SK-N-SH treated with all-trans-retinoic acid at 6 μM for 48 hours (cell line): ENCODE results near the gene PPFIA1.

Source experiments
- ATAC-seq: fragments of 200-7000 bp; cut with Tn5 transposase; 3 replicates; pipeline ENCODE4 v1.9.1; 2020; ENCODE audit warnings: mild to moderate bottlenecking, moderate library complexity
- ARNTL ChIP-seq: fragments of 450-650 bp; formaldehyde crosslinking; IDR thresholded peaks from 2 replicates; pipeline ENCODE4 v1.5.0; 2020; ENCODE audit warnings: low read depth, mild to moderate bottlenecking, moderate library complexity, borderline replicate concordance
- BACH2 ChIP-seq: fragments of 250-450 bp; sonication (Bioruptor Pico); IDR thresholded peaks from 2 replicates; pipeline ENCODE4 v1.9.0; 2021; ENCODE audit warnings: mild to moderate bottlenecking, borderline replicate concordance
- CSDC2 ChIP-seq: fragments of 250-450 bp; sonication (Bioruptor Pico); IDR thresholded peaks from 2 replicates; pipeline ENCODE4 v1.5.0; 2020; ENCODE audit warnings: mild to moderate bottlenecking, moderate library complexity
- CSRNP3 ChIP-seq: fragments of 250-450 bp; sonication (Bioruptor Pico); IDR thresholded peaks from 2 replicates; pipeline ENCODE4 v1.5.1; 2021; ENCODE audit warnings: mild to moderate bottlenecking, moderate library complexity
- ESRRG ChIP-seq: fragments of 250-450 bp; sonication (Bioruptor Pico); IDR thresholded peaks from 2 replicates; pipeline ENCODE4 v1.6.1; 2021; ENCODE audit warnings: mild to moderate bottlenecking
- GLIS3 ChIP-seq: fragments of 250-450 bp; sonication (Bioruptor Pico); IDR thresholded peaks from 2 replicates; pipeline ENCODE4 v1.5.0; 2020; ENCODE audit warnings: mild to moderate bottlenecking, moderate library complexity
- ISL1 ChIP-seq: fragments of 250-450 bp; sonication (Bioruptor Pico); IDR thresholded peaks from 2 replicates; pipeline ENCODE4 v2.1.2; 2022; ENCODE audit warnings: mild to moderate bottlenecking, moderate library complexity
- OSR1 ChIP-seq: fragments of 250-450 bp; sonication (Bioruptor Pico); IDR thresholded peaks from 2 replicates; pipeline ENCODE4 v1.8.0; 2022; ENCODE audit warnings: moderate library complexity, mild to moderate bottlenecking, inconsistent platforms
- POU6F1 ChIP-seq: fragments of 250-450 bp; sonication (Bioruptor Pico); IDR thresholded peaks from 2 replicates; pipeline ENCODE4 v1.8.0; 2021; ENCODE audit warnings: low read depth, mild to moderate bottlenecking, moderate library complexity, borderline replicate concordance
- PPARA ChIP-seq: fragments of 250-450 bp; sonication (Bioruptor Pico); IDR thresholded peaks from 2 replicates; pipeline ENCODE4 v1.5.0; 2020; ENCODE audit warnings: mild to moderate bottlenecking, borderline replicate concordance
- RARB ChIP-seq: fragments of 250-450 bp; sonication (Bioruptor Pico); IDR thresholded peaks from 2 replicates; pipeline ENCODE4 v1.8.0; 2021; ENCODE audit warnings: mild to moderate bottlenecking, moderate library complexity
- SNAI2 ChIP-seq: fragments of 250-450 bp; sonication (Bioruptor Pico); IDR thresholded peaks from 2 replicates; pipeline ENCODE4 v1.5.0; 2020; ENCODE audit warnings: mild to moderate bottlenecking, moderate library complexity
- TCF4 ChIP-seq: fragments of 250-450 bp; sonication (Bioruptor Pico); IDR thresholded peaks from 2 replicates; pipeline ENCODE4 v1.8.0; 2021; ENCODE audit warnings: mild to moderate bottlenecking, moderate library complexity, borderline replicate concordance
- TOX ChIP-seq: fragments of 250-450 bp; sonication (Bioruptor Pico); IDR thresholded peaks from 2 replicates; pipeline ENCODE4 v1.8.0; 2021; ENCODE audit warnings: mild to moderate bottlenecking, moderate library complexity, borderline replicate concordance
- ZFP3 ChIP-seq: fragments of 250-450 bp; sonication (Bioruptor Pico); IDR thresholded peaks from 2 replicates; pipeline ENCODE4 v1.5.0; 2020; ENCODE audit warnings: mild to moderate bottlenecking, moderate library complexity
- ZFP30 ChIP-seq: fragments of 450-650 bp; formaldehyde crosslinking; IDR thresholded peaks from 2 replicates; pipeline ENCODE4 v1.5.0; 2022; ENCODE audit warnings: mild to moderate bottlenecking, moderate library complexity
- ZNF70 ChIP-seq: fragments of 450-650 bp; formaldehyde crosslinking; IDR thresholded peaks from 2 replicates; pipeline ENCODE4 v1.5.0; 2020; ENCODE audit warnings: mild to moderate bottlenecking, moderate library complexity
- ZNF8 ChIP-seq: fragments of 450-650 bp; formaldehyde crosslinking; IDR thresholded peaks from 2 replicates; pipeline ENCODE4 v1.5.0; 2020; ENCODE audit warnings: mild to moderate bottlenecking, moderate library complexity
- TF ChIP-seq, protein P1 (sequence below): fragments of 250-450 bp; sonication (Bioruptor Pico); IDR thresholded peaks from 2 replicates; pipeline ENCODE4 v1.5.0; 2020; ENCODE audit warnings: mild to moderate bottlenecking, moderate library complexity
- TF ChIP-seq, protein P2 (sequence below): fragments of 250-450 bp; sonication (Bioruptor Pico); IDR thresholded peaks from 2 replicates; pipeline ENCODE4 v1.5.1; 2020; ENCODE audit warnings: low read depth, mild to moderate bottlenecking, moderate library complexity
- TF ChIP-seq, protein P3 (sequence below): fragments of 250-450 bp; sonication (Bioruptor Pico); IDR thresholded peaks from 2 replicates; pipeline ENCODE4 v1.8.0; 2020; ENCODE audit warnings: mild to moderate bottlenecking, moderate library complexity, borderline replicate concordance

Gene PPFIA1

DNA sequence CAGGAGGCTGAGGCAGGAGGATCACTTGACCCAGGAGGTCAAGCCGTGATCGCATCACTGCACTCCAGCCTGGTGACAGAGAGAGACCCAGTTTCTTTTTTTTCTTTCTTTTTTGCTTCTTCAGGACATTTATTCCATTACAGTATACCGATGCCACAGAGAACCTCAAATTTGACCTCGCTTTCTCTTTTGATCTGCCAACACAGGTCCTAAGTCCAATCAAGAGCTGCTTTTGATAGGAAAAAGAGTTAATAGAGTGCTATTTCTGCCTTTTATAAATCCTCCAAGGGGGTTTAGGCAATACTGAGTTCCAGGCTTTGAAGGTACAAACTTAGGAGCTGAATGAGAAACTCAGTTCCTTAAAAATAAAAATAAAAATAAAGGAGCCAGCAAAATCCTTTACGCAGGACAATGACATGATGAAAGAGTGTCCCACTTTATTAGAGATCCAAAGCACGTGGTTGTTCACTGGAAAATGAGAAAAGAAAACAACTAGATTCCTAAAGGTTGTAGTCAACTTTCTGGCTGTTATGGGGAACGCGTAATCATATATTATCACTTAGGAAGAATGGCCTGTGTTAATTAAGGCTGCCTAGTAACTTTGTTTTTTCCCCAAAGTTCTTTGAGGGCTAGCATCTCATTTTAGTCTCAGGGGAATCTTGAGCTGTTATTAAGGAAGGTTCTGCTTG is 40.2 kb upstream of the PPFIA1 start:
- no peak for TF ChIP-seq ZNF70 (CRISPR knock-in tag)
- no peak for TF ChIP-seq TCF4 (CRISPR knock-in tag)
- TF ChIP-seq POU6F1 = no peak
- no peak for TF ChIP-seq ZNF8 (CRISPR knock-in tag)
- no peak for TF ChIP-seq ISL1 (CRISPR knock-in tag)
- TF ChIP-seq, protein P1, sequence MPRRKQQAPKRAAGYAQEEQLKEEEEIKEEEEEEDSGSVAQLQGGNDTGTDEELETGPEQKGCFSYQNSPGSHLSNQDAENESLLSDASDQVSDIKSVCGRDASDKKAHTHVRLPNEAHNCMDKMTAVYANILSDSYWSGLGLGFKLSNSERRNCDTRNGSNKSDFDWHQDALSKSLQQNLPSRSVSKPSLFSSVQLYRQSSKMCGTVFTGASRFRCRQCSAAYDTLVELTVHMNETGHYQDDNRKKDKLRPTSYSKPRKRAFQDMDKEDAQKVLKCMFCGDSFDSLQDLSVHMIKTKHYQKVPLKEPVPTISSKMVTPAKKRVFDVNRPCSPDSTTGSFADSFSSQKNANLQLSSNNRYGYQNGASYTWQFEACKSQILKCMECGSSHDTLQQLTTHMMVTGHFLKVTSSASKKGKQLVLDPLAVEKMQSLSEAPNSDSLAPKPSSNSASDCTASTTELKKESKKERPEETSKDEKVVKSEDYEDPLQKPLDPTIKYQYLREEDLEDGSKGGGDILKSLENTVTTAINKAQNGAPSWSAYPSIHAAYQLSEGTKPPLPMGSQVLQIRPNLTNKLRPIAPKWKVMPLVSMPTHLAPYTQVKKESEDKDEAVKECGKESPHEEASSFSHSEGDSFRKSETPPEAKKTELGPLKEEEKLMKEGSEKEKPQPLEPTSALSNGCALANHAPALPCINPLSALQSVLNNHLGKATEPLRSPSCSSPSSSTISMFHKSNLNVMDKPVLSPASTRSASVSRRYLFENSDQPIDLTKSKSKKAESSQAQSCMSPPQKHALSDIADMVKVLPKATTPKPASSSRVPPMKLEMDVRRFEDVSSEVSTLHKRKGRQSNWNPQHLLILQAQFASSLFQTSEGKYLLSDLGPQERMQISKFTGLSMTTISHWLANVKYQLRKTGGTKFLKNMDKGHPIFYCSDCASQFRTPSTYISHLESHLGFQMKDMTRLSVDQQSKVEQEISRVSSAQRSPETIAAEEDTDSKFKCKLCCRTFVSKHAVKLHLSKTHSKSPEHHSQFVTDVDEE (CRISPR knock-in tag) = no peak
- TF ChIP-seq, protein P2, sequence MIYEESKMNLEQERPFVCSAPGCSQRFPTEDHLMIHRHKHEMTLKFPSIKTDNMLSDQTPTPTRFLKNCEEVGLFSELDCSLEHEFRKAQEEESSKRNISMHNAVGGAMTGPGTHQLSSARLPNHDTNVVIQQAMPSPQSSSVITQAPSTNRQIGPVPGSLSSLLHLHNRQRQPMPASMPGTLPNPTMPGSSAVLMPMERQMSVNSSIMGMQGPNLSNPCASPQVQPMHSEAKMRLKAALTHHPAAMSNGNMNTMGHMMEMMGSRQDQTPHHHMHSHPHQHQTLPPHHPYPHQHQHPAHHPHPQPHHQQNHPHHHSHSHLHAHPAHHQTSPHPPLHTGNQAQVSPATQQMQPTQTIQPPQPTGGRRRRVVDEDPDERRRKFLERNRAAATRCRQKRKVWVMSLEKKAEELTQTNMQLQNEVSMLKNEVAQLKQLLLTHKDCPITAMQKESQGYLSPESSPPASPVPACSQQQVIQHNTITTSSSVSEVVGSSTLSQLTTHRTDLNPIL (CRISPR knock-in tag) = no peak
- no peak for TF ChIP-seq SNAI2 (CRISPR knock-in tag)
- TF ChIP-seq, protein P3, sequence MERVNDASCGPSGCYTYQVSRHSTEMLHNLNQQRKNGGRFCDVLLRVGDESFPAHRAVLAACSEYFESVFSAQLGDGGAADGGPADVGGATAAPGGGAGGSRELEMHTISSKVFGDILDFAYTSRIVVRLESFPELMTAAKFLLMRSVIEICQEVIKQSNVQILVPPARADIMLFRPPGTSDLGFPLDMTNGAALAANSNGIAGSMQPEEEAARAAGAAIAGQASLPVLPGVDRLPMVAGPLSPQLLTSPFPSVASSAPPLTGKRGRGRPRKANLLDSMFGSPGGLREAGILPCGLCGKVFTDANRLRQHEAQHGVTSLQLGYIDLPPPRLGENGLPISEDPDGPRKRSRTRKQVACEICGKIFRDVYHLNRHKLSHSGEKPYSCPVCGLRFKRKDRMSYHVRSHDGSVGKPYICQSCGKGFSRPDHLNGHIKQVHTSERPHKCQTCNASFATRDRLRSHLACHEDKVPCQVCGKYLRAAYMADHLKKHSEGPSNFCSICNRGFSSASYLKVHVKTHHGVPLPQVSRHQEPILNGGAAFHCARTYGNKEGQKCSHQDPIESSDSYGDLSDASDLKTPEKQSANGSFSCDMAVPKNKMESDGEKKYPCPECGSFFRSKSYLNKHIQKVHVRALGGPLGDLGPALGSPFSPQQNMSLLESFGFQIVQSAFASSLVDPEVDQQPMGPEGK = no peak
- TF ChIP-seq PPARA = no peak
- no peak for TF ChIP-seq RARB
- no peak for TF ChIP-seq OSR1 (CRISPR knock-in tag)
- TF ChIP-seq ZFP3 (CRISPR knock-in tag) = no peak
- no peak for TF ChIP-seq TOX (CRISPR knock-in tag)
- no peak for TF ChIP-seq GLIS3 (CRISPR knock-in tag)
- TF ChIP-seq CSRNP3 (CRISPR knock-in tag) = no peak
- TF ChIP-seq BACH2 (CRISPR knock-in tag) = no peak
- TF ChIP-seq ZFP30 (CRISPR knock-in tag) = no peak
- TF ChIP-seq ESRRG (CRISPR knock-in tag) = no peak
- no peak for TF ChIP-seq CSDC2 (CRISPR knock-in tag)
- ATAC-seq = no peak

DNA sequence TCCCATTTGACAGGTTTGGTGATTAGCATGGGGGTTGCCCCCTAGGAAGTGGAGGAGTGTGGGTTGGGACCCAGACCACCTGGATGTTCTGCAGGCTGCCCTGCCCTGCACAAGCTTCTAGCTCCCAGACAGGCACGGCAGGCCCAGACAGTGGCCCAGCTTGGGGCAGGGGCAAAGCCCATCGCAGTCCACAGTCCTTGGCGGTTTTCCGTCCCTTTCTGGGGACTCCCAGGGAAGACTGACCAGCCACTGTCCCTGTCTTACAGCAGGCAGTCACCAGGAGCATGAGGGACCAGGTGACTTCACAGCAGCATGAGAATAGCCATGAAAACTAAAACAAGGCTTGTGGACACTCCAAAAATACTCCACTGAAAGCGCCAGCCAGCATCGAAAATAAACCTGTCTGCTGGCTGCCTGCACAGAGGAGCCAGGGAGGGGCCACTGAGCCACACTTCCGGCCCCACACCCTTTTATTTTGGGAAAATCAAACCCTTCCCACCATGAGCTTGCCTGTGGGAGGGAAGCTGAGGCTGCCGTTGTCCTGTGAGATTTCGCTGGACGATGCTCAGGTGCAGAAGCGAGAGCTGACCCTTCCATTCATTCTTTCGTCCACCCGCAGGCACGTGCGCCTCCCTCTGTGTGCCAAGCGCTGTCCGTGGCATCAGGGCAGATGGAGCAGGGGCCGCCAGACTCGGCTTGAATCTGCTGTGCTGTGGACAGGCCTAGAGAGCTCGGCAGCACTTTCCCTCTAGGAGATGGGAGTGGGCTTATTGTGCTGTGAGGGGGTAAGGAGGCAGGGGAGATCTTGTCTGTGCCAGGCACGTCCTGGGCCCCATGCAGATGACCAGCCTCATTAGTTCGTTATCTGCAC is 39.4 kb upstream of the PPFIA1 start:
- TF ChIP-seq ISL1 (CRISPR knock-in tag) = no peak
- TF ChIP-seq, protein P3 = no peak
- TF ChIP-seq ZFP30 (CRISPR knock-in tag) = no peak
- no peak for TF ChIP-seq ARNTL (CRISPR knock-in tag)
- TF ChIP-seq ZNF8 (CRISPR knock-in tag) = no peak
- TF ChIP-seq ESRRG (CRISPR knock-in tag) = no peak
- TF ChIP-seq, protein P1 (CRISPR knock-in tag) = no peak
- ATAC-seq = no peak
